K562 (cell line): Measurements from ENCODE around the gene ING1. TPM values are rescaled to one million over a fixed set of nuclear protein-coding genes. Genes with fewer than 3 reads are reported as not detected.

Experiments
- ATAC-seq: fragments of 200-7000 bp; cut with Tn5 transposase; 3 replicates; pipeline ENCODE4 v1.9.1; 2020; ENCODE audit warnings: moderate library complexity
- BruUV-seq: library from RNA; stranded (reverse); fragments of 400-500 nt; replicated peaks from 2 replicates; lab custom pipeline; 2021; lab: Mats Ljungman, UMichigan
- CTCF ChIA-PET: fragments of 300-600 bp; formaldehyde crosslinking; extraction: SDS; loops from one replicate; lab custom pipeline; 2021; ENCODE audit warnings: low intra/inter-chr PET ratio; lab: Yijun Ruan, JAX
- POLR2A ChIA-PET: fragments of 300-600, 350-650 bp; sonication (Branson Sonifier 250); formaldehyde crosslinking; extraction: SDS; loops from one replicate; lab custom pipeline; 2021; ENCODE audit warnings: antibody characterized with exemption, inconsistent platforms; lab: Yijun Ruan, JAX
- DNase-seq, 4 experiments: peaks; one replicate each; pipeline versions ENCODE4 v3.0.0 to v3.0.0-alpha.2; 2011 to 2018; ENCODE audit warnings: low spot score in 3 of 4, mixed read lengths in 3 of 4; ENCODE audit errors: extremely low read depth in 1 of 4
- FAIRE-seq: peaks from 2 replicates; lab custom pipeline; 2011; peaks lifted over from hg19 to GRCh38; lab: Jason Lieb, UNC
- H2AFZ ChIP-seq: 2 replicates; pipeline ENCODE4 v1.6.0; 2011; ENCODE audit warnings: low read depth, low read length, control low read depth, inconsistent platforms
- H3K27ac ChIP-seq: fragments of 200-600 bp; 3 replicates; pipeline ENCODE4 v1.8.0; 2011; ENCODE audit warnings: low read depth, mild to moderate bottlenecking, control low read depth, inconsistent platforms, low read length, moderate library complexity, mixed read lengths; ENCODE audit errors: extremely low read depth
- H3K27me3 ChIP-seq, 2 experiments: fragments of 300-600 bp in 1 of 2; 2 replicates in 1 of 2; 3 replicates in 1 of 2; pipeline versions ENCODE4 v1.6.0 to v1.8.0; 2011; ENCODE audit warnings: inconsistent platforms in 2 of 2, low read length in 2 of 2, mild to moderate bottlenecking in 1 of 2, mixed read lengths in 1 of 2, moderate library complexity in 1 of 2; ENCODE audit not compliant: control insufficient read depth in 2 of 2, insufficient read depth in 2 of 2
- H3K36me3 ChIP-seq: fragments of 300-600 bp; 3 replicates; pipeline ENCODE4 v1.8.0; 2011; ENCODE audit warnings: mild to moderate bottlenecking, low read length, inconsistent platforms; ENCODE audit not compliant: control insufficient read depth, insufficient read depth
- H3K4me1 ChIP-seq, 2 experiments: fragments of 200-600 bp in 1 of 2; replicated peaks in 1 of 2; 2 replicates in 1 of 2; 3 replicates in 1 of 2; pipeline versions ENCODE4 v1.5.1 to v1.8.0; 2011; ENCODE audit warnings: inconsistent platforms in 2 of 2, low read length in 2 of 2, mild to moderate bottlenecking in 1 of 2, mixed read lengths in 1 of 2, moderate library complexity in 1 of 2; ENCODE audit not compliant: control insufficient read depth in 2 of 2, insufficient read depth in 2 of 2
- H3K4me2 ChIP-seq: 2 replicates; pipeline ENCODE4 v1.6.1; 2011; ENCODE audit warnings: low read length, control low read depth, inconsistent platforms, mixed read lengths; ENCODE audit not compliant: insufficient read depth
- H3K4me3 ChIP-seq: fragments of 200-600 bp; sonication (generic), shearing (Covaris generic); 2 replicates; pipeline ENCODE4 v1.5.1; 2016; ENCODE audit warnings: control low read depth, inconsistent platforms
- H3K79me2 ChIP-seq: fragments of 200-600 bp; 3 replicates; pipeline ENCODE4 v1.8.0; 2011; ENCODE audit warnings: low read length, inconsistent platforms; ENCODE audit not compliant: control insufficient read depth, insufficient read depth
- H3K9ac ChIP-seq, 2 experiments: 2 replicates each; pipeline versions ENCODE4 v1.6.0 to v1.6.1; 2011; ENCODE audit warnings: low read depth in 2 of 2, low read length in 2 of 2, control low read depth in 1 of 2, inconsistent platforms in 1 of 2, mild to moderate bottlenecking in 1 of 2, mixed read lengths in 1 of 2; ENCODE audit not compliant: insufficient read depth in 1 of 2
- H3K9me1 ChIP-seq: one replicate; pipeline ENCODE4 v1.6.0; 2011; ENCODE audit warnings: inconsistent platforms, mild to moderate bottlenecking, low read length, moderate library complexity; ENCODE audit not compliant: control insufficient read depth, insufficient read depth
- H3K9me3 ChIP-seq: replicated peaks from 2 replicates; pipeline ENCODE4 v1.5.1; 2011; ENCODE audit warnings: low read depth, low read length, inconsistent platforms; ENCODE audit not compliant: control insufficient read depth, insufficient read depth
- H4K20me1 ChIP-seq: replicated peaks from 2 replicates; pipeline ENCODE4 v1.6.1; 2011; ENCODE audit warnings: low read length, inconsistent platforms, mixed read lengths; ENCODE audit not compliant: control insufficient read depth, insufficient read depth
- ELF4 ChIP-seq: fragments of 450-650 bp; formaldehyde crosslinking; IDR thresholded peaks from 2 replicates; pipeline ENCODE4 v1.4.0; 2022; ENCODE audit warnings: missing genetic modification characterization
- IRF1 ChIP-seq: sonication (generic); formaldehyde crosslinking; IDR thresholded peaks from 2 replicates; pipeline ENCODE4 v1.8.0; 2022; ENCODE audit warnings: missing genetic modification reagents, mild to moderate bottlenecking, borderline replicate concordance
- MEIS2 ChIP-seq: fragments of 450-650 bp; IDR thresholded peaks from 2 replicates; pipeline ENCODE4 v1.6.1; 2014; ENCODE audit warnings: mild to moderate bottlenecking; ENCODE audit not compliant: partially characterized antibody
- NCOA4 ChIP-seq: fragments of 450-650 bp; IDR thresholded peaks from 2 replicates; pipeline ENCODE4 v1.6.1; 2018; ENCODE audit warnings: mild to moderate bottlenecking; ENCODE audit not compliant: partially characterized antibody
- RAD51 ChIP-seq: fragments of 450-650 bp; IDR thresholded peaks from 2 replicates; pipeline ENCODE4 v1.7.1; 2016; ENCODE audit warnings: low read depth, mild to moderate bottlenecking, borderline replicate concordance
- RBM22 ChIP-seq: fragments of 200-400 bp; formaldehyde crosslinking; IDR thresholded peaks from 2 replicates; pipeline ENCODE4 v1.6.1; 2018; ENCODE audit warnings: low read length, low read depth; ENCODE audit not compliant: poor library complexity, severe bottlenecking
- ZFP1 ChIP-seq: fragments of 450-650 bp; formaldehyde crosslinking; IDR thresholded peaks from 2 replicates; pipeline ENCODE4 v1.4.0; 2020; ENCODE audit warnings: mild to moderate bottlenecking, mixed read lengths
- ZNF324 ChIP-seq: fragments of 250-450 bp; sonication (Bioruptor Pico); IDR thresholded peaks from 2 replicates; pipeline ENCODE4 v1.4.0; 2020; ENCODE audit warnings: mild to moderate bottlenecking
- ZNF75A ChIP-seq: fragments of 450-650 bp; formaldehyde crosslinking; IDR thresholded peaks from 2 replicates; pipeline ENCODE4 v1.4.0; 2020; ENCODE audit warnings: mild to moderate bottlenecking
- WGBS: fragments of 100-300 bp; shearing (Covaris generic); methylation state at CpG from one replicate; pipeline ENCODE4 v1.1.6; 2016; ENCODE audit warnings: low coverage, mixed read lengths; ENCODE audit not compliant: insufficient coverage; ENCODE audit errors: missing lambda C conversion rate; 5-methylcytosine and 5-hydroxymethylcytosine counted together
- in situ Hi-C: fragments of 300-500 bp; cut with MboI; formaldehyde crosslinking; loops from 4 replicates; pipeline ENCODE4 v1.15.0; 2018; ENCODE audit warnings: inconsistent platforms, mixed read lengths
- intact Hi-C: fragments of 100-400 bp; cut with micrococcal nuclease; formaldehyde crosslinking; loops from 2 replicates; pipeline ENCODE4 v1.14.2; 2022
- polyA plus RNA-seq, 8 experiments: library from polyadenylated mRNA; depleted of rRNA in 4 of 8; stranded (reverse) in 5 of 8; unstranded in 3 of 8; fragments of >200 nt; fragmentation: Nextera tagmentation in 2 of 8; fragmentation: Illumina TruSeq in 1 of 8; extraction: Ambion mirVana in 2 of 8; extraction: Trizol in 1 of 8; gene quantifications; 2 replicates each; pipeline versions ENCODE4 v1.2.1 to v1.2.3, GENCODE V29; 2011 to 2014; ENCODE audit warnings: inconsistent platforms in 1 of 8, missing spikeins in 1 of 8
- total RNA-seq, 7 experiments: library from RNA; depleted of rRNA in 6 of 7; stranded (reverse); fragments of >200 nt in 6 of 7; fragmentation: Illumina TruSeq in 2 of 7; extraction: Trizol in 2 of 7; gene quantifications; 2 replicates each; pipeline versions ENCODE4 v1.2.1 to v1.2.3, GENCODE V29; 2011 to 2021; ENCODE audit warnings: low replicate concordance in 1 of 7
- TF ChIP-seq, protein P1 (sequence below): fragments of 200-800 bp; sonication (Bioruptor generic); IDR thresholded peaks from 2 replicates; pipeline ENCODE4 v1.6.1; 2016; ENCODE audit warnings: missing genetic modification characterization, missing compliant biosample characterization

ING1 gene
- total and polyA plus RNA-seq, 9 of the 15 experiments (the other 6 are each of a cell fraction or from before 2014, with no cell fraction given), result 1.0 to 20.1 (median 8.2) TPM

DNA sequence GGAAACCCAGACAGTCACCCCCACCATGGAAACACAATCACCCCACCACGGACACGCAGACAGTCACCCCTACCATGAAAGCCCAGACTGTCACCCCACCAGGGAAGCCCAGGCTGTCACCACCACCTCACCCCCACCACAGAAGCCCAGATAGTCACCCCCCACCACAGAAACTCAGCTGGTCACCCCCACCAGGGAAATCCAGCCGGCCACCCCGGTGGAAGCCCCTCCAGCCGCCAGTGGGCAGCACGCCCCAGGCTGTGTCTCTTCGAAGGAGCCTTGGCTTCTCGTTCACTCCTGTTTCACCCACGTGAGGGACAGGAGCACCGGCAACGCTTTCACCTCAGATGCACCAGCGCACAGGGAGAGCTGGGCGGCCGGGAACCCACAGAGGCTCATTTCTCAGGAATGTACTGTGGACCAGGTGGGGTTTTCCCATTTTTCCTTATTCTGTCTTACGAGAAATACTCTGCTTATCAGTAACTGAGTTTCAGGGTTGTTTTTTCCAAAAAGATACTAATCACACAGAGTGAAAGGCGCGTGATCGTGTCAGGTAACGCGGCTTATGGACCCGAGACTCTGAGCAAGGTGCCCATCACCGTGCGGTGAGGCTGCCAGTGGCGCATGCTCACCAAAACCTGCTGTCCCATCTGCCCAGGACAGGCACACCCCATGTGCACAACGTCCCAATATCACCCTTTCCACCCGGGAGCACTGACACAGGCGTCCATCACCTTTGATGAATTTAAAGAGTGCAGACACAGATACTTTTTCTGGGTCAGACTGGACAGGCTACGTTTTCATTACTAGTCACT lies 35.6 kb upstream of the ING1 start:
- intact Hi-C loops (no loop called here), in situ Hi-C loops (no loop called here)
- ATAC-seq (no peak), DNase-seq (no peak), FAIRE-seq (no peak)
- Histone ChIP-seq H3K36me3 (peaks cover 47% of the 10 kb centered on the region; the same call in 2 of the 3 replicates), H4K20me1 (no peaks in the 10 kb centered on the region), H3K27me3 (no peaks in the 10 kb centered on the region), H2AFZ (no peak overlapping the region), H3K9me1 (no peaks in the 10 kb centered on the region), H3K4me2 (no peak overlapping the region), H3K79me2 (no peaks in the 10 kb centered on the region), H3K9ac (no peak overlapping the region), H3K4me1 (no peaks in the 10 kb centered on the region; a peak in 1 of 5 replicates), H3K27ac (no peak overlapping the region), H3K9me3 (no peaks in the 10 kb centered on the region), H3K4me3 (no peak overlapping the region)
- ChIA-PET CTCF (no interaction called here), POLR2A (interaction anchor here (0.6 kb wide), 1 partner anchor 57 kb away, joined by 3 read pairs; no protein-coding TSS in a partner anchor)
- 98% methylated on average over 9 of the region's 28 CpGs for WGBS
- no peak for TF ChIP-seq NCOA4
- no peak for TF ChIP-seq RBM22
- no peak for TF ChIP-seq MEIS2
- TF ChIP-seq RAD51, result no peak
- TF ChIP-seq ZFP1 (CRISPR knock-in tag), result no peak
- TF ChIP-seq ZNF324 (CRISPR knock-in tag), result no peak
- no peak for TF ChIP-seq ZNF75A
- TF ChIP-seq, protein P1, sequence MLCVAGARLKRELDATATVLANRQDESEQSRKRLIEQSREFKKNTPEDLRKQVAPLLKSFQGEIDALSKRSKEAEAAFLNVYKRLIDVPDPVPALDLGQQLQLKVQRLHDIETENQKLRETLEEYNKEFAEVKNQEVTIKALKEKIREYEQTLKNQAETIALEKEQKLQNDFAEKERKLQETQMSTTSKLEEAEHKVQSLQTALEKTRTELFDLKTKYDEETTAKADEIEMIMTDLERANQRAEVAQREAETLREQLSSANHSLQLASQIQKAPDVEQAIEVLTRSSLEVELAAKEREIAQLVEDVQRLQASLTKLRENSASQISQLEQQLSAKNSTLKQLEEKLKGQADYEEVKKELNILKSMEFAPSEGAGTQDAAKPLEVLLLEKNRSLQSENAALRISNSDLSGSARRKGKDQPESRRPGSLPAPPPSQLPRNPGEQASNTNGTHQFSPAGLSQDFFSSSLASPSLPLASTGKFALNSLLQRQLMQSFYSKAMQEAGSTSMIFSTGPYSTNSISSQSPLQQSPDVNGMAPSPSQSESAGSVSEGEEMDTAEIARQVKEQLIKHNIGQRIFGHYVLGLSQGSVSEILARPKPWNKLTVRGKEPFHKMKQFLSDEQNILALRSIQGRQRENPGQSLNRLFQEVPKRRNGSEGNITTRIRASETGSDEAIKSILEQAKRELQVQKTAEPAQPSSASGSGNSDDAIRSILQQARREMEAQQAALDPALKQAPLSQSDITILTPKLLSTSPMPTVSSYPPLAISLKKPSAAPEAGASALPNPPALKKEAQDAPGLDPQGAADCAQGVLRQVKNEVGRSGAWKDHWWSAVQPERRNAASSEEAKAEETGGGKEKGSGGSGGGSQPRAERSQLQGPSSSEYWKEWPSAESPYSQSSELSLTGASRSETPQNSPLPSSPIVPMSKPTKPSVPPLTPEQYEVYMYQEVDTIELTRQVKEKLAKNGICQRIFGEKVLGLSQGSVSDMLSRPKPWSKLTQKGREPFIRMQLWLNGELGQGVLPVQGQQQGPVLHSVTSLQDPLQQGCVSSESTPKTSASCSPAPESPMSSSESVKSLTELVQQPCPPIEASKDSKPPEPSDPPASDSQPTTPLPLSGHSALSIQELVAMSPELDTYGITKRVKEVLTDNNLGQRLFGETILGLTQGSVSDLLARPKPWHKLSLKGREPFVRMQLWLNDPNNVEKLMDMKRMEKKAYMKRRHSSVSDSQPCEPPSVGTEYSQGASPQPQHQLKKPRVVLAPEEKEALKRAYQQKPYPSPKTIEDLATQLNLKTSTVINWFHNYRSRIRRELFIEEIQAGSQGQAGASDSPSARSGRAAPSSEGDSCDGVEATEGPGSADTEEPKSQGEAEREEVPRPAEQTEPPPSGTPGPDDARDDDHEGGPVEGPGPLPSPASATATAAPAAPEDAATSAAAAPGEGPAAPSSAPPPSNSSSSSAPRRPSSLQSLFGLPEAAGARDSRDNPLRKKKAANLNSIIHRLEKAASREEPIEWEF, result no peak
- no peak for TF ChIP-seq ELF4 (CRISPR knock-in tag)
- TF ChIP-seq IRF1 (CRISPR knock-in tag), result no peak
- no TSS peak for BruUV-seq
